OCI-LY3 (cell line): Measurements from ENCODE around the gene LAMA4.
"Not testable (repeated sequence)": the region's sequence is repeated elsewhere in the genome, so short reads cannot be mapped to it uniquely, and the experiment has no call there.

Experiments used
- H2AFZ ChIP-seq: fragments of 200-600, 300-600 bp; shearing (Covaris generic); 2 replicates; pipeline ENCODE4 v1.6.0; 2014; ENCODE audit warnings: antibody characterized with exemption, low read depth, low read length
- H3K27ac ChIP-seq: fragments of 200-600, 300-600 bp; sonication (generic); 2 replicates; pipeline ENCODE4 v1.5.1; 2014; ENCODE audit warnings: mild to moderate bottlenecking, low read length, moderate library complexity, mixed read lengths
- H3K27me3 ChIP-seq: fragments of 200-600, 300-600 bp; sonication (generic); 2 replicates; pipeline ENCODE4 v1.6.1; 2014; ENCODE audit warnings: low read depth, low read length, mixed read lengths
- H3K36me3 ChIP-seq: fragments of 200-600, 300-600 bp; sonication (generic); replicated peaks from 2 replicates; pipeline ENCODE3; 2014; ENCODE audit warnings: low read depth, low read length, mixed read lengths
- H3K4me1 ChIP-seq: fragments of 300-600, 200-600 bp; sonication (generic); 2 replicates; pipeline ENCODE4 v1.6.1; 2014; ENCODE audit warnings: low read length, mixed read lengths
- H3K4me2 ChIP-seq: fragments of 200-600, 300-600 bp; sonication (generic); 2 replicates; pipeline ENCODE4 v1.6.1; 2014; ENCODE audit warnings: low read length, mixed read lengths
- H3K4me3 ChIP-seq: fragments of 300-600, 200-600 bp; sonication (generic); 2 replicates; pipeline ENCODE4 v1.5.1; 2014; ENCODE audit warnings: antibody characterized with exemption, mild to moderate bottlenecking, low read length, moderate library complexity
- H3K79me2 ChIP-seq: fragments of 300-600, 200-600 bp; shearing (Covaris generic); 2 replicates; pipeline ENCODE4 v1.6.1; 2014; ENCODE audit warnings: mild to moderate bottlenecking, low read length, mixed read lengths
- H3K9ac ChIP-seq: fragments of 300-600, 200-600 bp; shearing (Covaris generic); 2 replicates; pipeline ENCODE4 v1.6.0; 2014; ENCODE audit warnings: mild to moderate bottlenecking, low read length, moderate library complexity
- H3K9me3 ChIP-seq: fragments of 200-600, 300-600 bp; shearing (Covaris generic); 2 replicates; pipeline ENCODE4 v1.6.1; 2014; ENCODE audit warnings: low read length, mixed read lengths; ENCODE audit not compliant: insufficient read depth
- H4K20me1 ChIP-seq: fragments of 200-600, 300-600 bp; sonication (generic); 2 replicates; pipeline ENCODE4 v1.6.1; 2016; ENCODE audit warnings: low read length, mixed read lengths; ENCODE audit not compliant: insufficient read depth
- EZH2phosphoT487 ChIP-seq: fragments of 200-600 bp; shearing (Covaris generic); IDR thresholded peaks from 2 replicates; pipeline ENCODE4 v1.6.1; 2018; ENCODE audit warnings: antibody characterized with exemption, mixed run types, low read depth
- TF ChIP-seq, protein P1 (sequence below): fragments of 200-600, 300-600 bp; sonication (generic); IDR thresholded peaks from 2 replicates; pipeline ENCODE4 v1.5.1; 2014; ENCODE audit warnings: antibody characterized with exemption, low read length, low read depth

The LAMA4 gene

DNA sequence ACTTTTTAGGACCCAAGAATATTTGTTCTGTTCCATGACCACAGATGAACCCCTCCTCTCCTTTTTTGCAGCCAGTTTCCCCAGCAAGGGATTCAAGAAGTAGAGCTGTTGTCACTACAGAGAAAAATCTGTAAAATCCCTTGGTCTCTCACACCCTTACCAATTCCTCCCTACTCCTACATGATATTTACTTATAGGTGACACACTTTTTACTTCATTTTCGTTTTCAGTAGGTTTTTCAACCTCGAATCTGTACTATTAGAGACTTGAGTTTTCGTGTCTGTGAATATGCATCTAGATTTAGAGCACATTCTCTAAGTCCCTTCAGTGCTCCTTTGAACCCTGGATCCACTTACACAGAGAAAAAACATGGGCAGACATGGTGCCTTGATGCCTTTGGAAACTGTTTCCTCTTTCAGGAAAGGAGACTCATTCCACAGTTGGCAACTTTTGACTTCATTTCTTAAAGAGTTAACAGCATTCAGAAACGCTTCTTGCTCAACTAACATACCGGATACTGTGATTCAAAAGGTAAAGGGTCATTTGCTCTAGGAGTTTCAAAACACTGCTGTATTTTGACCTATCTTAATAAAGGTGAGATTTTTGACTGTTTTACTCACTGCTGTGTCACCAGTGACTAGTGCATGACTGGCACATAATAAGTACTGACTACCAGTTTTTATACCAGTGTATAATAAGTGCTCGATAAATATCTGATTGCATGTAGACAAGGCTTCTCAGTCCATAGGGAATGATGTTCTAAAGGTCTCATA is 50.6 kb downstream of the LAMA4 start:
- H3K27ac ChIP-seq, result peak overlapping the region; percentile 39
- H4K20me1 ChIP-seq, result no peaks in the 10 kb centered on the region
- H3K4me3 ChIP-seq, result peak overlapping the region; percentile 24
- 0 out of 2 replicates have a peak overlapping the region, but pooled peaks have one; percentile 1 for H3K9ac ChIP-seq
- TF ChIP-seq, protein P1, sequence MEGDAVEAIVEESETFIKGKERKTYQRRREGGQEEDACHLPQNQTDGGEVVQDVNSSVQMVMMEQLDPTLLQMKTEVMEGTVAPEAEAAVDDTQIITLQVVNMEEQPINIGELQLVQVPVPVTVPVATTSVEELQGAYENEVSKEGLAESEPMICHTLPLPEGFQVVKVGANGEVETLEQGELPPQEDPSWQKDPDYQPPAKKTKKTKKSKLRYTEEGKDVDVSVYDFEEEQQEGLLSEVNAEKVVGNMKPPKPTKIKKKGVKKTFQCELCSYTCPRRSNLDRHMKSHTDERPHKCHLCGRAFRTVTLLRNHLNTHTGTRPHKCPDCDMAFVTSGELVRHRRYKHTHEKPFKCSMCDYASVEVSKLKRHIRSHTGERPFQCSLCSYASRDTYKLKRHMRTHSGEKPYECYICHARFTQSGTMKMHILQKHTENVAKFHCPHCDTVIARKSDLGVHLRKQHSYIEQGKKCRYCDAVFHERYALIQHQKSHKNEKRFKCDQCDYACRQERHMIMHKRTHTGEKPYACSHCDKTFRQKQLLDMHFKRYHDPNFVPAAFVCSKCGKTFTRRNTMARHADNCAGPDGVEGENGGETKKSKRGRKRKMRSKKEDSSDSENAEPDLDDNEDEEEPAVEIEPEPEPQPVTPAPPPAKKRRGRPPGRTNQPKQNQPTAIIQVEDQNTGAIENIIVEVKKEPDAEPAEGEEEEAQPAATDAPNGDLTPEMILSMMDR, result no peak
- no peak for TF ChIP-seq EZH2phosphoT487
- peak overlapping the region; percentile 39 for H3K4me2 ChIP-seq
- no peaks in the 10 kb centered on the region for H3K79me2 ChIP-seq
- H3K9me3 ChIP-seq, result no peaks in the 10 kb centered on the region
- H3K4me1 ChIP-seq, result peaks cover 24% of the 10 kb centered on the region
- no peaks in the 10 kb centered on the region for H3K27me3 ChIP-seq
- peak overlapping the region; percentile 76 for H2AFZ ChIP-seq
- H3K36me3 ChIP-seq, result no peaks in the 10 kb centered on the region

GRCh38 chr6:112202639-112203341 is 51.6 kb downstream of the LAMA4 start:
- Histone ChIP-seq H3K4me3 (no peak overlapping the region), H3K4me2 (peak overlapping the region; percentile 39), H3K9me3 (no peaks in the 10 kb centered on the region), H3K36me3 (no peaks in the 10 kb centered on the region), H3K79me2 (no peaks in the 10 kb centered on the region), H3K9ac (no peak overlapping the region), H4K20me1 (no peaks in the 10 kb centered on the region), H2AFZ (peak overlapping the region; percentile 53; the same call in 1 of the 2 replicates), H3K27ac (no peak overlapping the region), H3K4me1 (peaks cover 24% of the 10 kb centered on the region), H3K27me3 (no peaks in the 10 kb centered on the region)
- TF ChIP-seq, protein P1, result no peak
- TF ChIP-seq EZH2phosphoT487, result no peak

- peaks cover 24% of the 10 kb centered on the region for H3K4me1 ChIP-seq
- not testable (repeated sequence) for H3K4me2 ChIP-seq, H3K79me2 ChIP-seq, H3K36me3 ChIP-seq, H3K4me3 ChIP-seq, H4K20me1 ChIP-seq, H3K9me3 ChIP-seq, H3K9ac ChIP-seq, H3K27ac ChIP-seq, H3K27me3 ChIP-seq, H2AFZ ChIP-seq
These were observed 54.0 kb downstream of the LAMA4 start for GRCh38 chr6:112200185-112200914.

DNA sequence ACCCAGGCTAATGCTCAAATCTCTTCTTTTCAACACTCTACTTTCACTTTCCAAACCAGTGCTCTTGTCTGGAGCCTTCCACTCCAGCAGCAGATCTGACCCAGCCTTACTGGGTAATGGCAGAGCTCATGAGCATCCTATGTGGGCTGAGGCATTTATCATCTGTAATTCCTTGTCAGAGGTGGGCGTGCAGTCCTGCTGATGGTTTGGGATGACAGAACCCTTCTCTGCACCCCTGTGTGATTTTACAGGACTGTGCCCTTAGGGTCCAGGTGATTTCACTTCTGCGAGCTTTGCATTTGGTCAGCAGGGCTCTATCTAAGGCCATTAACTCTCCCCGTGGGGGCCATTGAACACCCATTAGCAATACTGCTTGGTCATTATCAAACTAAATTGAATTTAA is 55.4 kb downstream of the LAMA4 start:
- no peak overlapping the region for H3K9ac ChIP-seq
- H2AFZ ChIP-seq, result no peak overlapping the region
- peaks cover 14% of the 10 kb centered on the region for H3K4me1 ChIP-seq
- no peaks in the 10 kb centered on the region for H3K27me3 ChIP-seq
- H3K9me3 ChIP-seq, result no peaks in the 10 kb centered on the region
- H3K27ac ChIP-seq, result no peak overlapping the region
- H3K4me2 ChIP-seq, result no peak overlapping the region
- no peaks in the 10 kb centered on the region for H4K20me1 ChIP-seq
- TF ChIP-seq EZH2phosphoT487, result no peak
- TF ChIP-seq, protein P1, result no peak
- no peaks in the 10 kb centered on the region for H3K36me3 ChIP-seq
- H3K79me2 ChIP-seq, result no peaks in the 10 kb centered on the region
- no peak overlapping the region for H3K4me3 ChIP-seq
